B cell (primary cell): Measurements from ENCODE around the gene PHLDB3. TPM values are rescaled to one million over a fixed set of nuclear protein-coding genes. Genes with fewer than 3 reads are reported as not detected.

ENCODE experiments used
- ATAC-seq: fragments of 200-7000 bp; cut with Tn5 transposase; one replicate; pipeline ENCODE4 v1.10.0; 2021; ENCODE audit warnings: low read depth, mild to moderate bottlenecking, moderate number of reproducible peaks, moderate library complexity
- CTCF ChIA-PET: fragments of 350-600 bp; sonication (Branson Sonifier 250); formaldehyde crosslinking; loops from one replicate; lab custom pipeline; 2021; ENCODE audit warnings: antibody characterized with exemption, inconsistent platforms; lab: Charles Lee
- POLR2A ChIA-PET: fragments of 350-600 bp; sonication (Branson Sonifier 250); formaldehyde crosslinking; loops from one replicate; lab custom pipeline; 2021; ENCODE audit warnings: antibody characterized with exemption; lab: Charles Lee
- DNase-seq: peaks from one replicate; pipeline ENCODE4 v3.0.0; 2013
- H2AFZ ChIP-seq: 2 replicates; pipeline ENCODE4 v1.6.1; 2012; ENCODE audit warnings: mild to moderate bottlenecking, low read depth, low read length; ENCODE audit not compliant: insufficient read depth, poor library complexity, severe bottlenecking
- H3K27ac ChIP-seq, 2 donors: 1 replicate in 1 of 2; 2 replicates in 1 of 2; pipeline ENCODE4 v1.5.1; 2012 to 2013; ENCODE audit warnings: low read length in 2 of 2, mild to moderate bottlenecking in 2 of 2, moderate library complexity in 1 of 2
- H3K27me3 ChIP-seq, 4 experiments: fragments of 200-600 bp in 1 of 4; sonication (generic) in 1 of 4; replicated peaks in 1 of 4; 1 replicate in 2 of 4; 2 replicates in 2 of 4; pipeline versions ENCODE4 v1.6.1 to v1.7.0; 2013 to 2016; ENCODE audit warnings: low read length in 3 of 4, mild to moderate bottlenecking in 2 of 4, mixed read lengths in 1 of 4, moderate library complexity in 1 of 4; ENCODE audit not compliant: insufficient read depth in 4 of 4, control insufficient read depth in 3 of 4; ENCODE audit errors: control extremely low read depth in 1 of 4
- H3K36me3 ChIP-seq, 2 experiments: replicated peaks in 1 of 2; 1 replicate in 1 of 2; 2 replicates in 1 of 2; pipeline versions ENCODE4 v1.6.1 to v1.7.1; 2013; ENCODE audit warnings: low read length in 1 of 2; ENCODE audit not compliant: insufficient read depth in 2 of 2, control insufficient read depth in 1 of 2; ENCODE audit errors: control extremely low read depth in 1 of 2, extremely low read depth in 1 of 2
- H3K4me1 ChIP-seq, 2 donors: fragments of 200-600 bp in 1 of 2; sonication (generic) in 1 of 2; 1 replicate in 1 of 2; 2 replicates in 1 of 2; pipeline versions ENCODE4 v1.5.1 to v1.6.1; 2013 to 2017; ENCODE audit warnings: low read length in 2 of 2; ENCODE audit not compliant: control insufficient read depth in 2 of 2, insufficient read depth in 2 of 2
- H3K4me2 ChIP-seq: replicated peaks from 2 replicates; pipeline ENCODE3; 2012; ENCODE audit warnings: mild to moderate bottlenecking, low read depth, low read length; ENCODE audit not compliant: poor library complexity, severe bottlenecking
- H3K4me3 ChIP-seq, 5 experiments: fragments of 200-600 bp in 1 of 5; sonication (generic) in 1 of 5; 1 replicate in 3 of 5; 2 replicates in 2 of 5; pipeline versions ENCODE4 v1.5.1 to v1.7.0; 2011 to 2016; ENCODE audit warnings: low read length in 4 of 5, mild to moderate bottlenecking in 4 of 5, low read depth in 2 of 5, control low read depth in 1 of 5, moderate library complexity in 1 of 5; ENCODE audit not compliant: insufficient read depth in 1 of 5; ENCODE audit errors: control extremely low read depth in 1 of 5, extremely low read depth in 1 of 5
- H3K79me2 ChIP-seq: fragments of 200-600 bp; sonication (generic); one replicate; pipeline ENCODE4 v1.6.0; 2016; ENCODE audit warnings: low read length; ENCODE audit not compliant: control insufficient read depth, insufficient read depth
- H3K9ac ChIP-seq: fragments of 200-600 bp; sonication (generic); 2 replicates; pipeline ENCODE4 v1.6.1; 2017; ENCODE audit warnings: mild to moderate bottlenecking, low read length, moderate library complexity
- H3K9me3 ChIP-seq, 3 donors: one replicate each; pipeline versions ENCODE4 v1.6.1 to v1.7.1; 2013; ENCODE audit warnings: low read length in 2 of 3; ENCODE audit not compliant: control insufficient read depth in 2 of 3, insufficient read depth in 1 of 3; ENCODE audit errors: control extremely low read depth in 1 of 3
- H4K20me1 ChIP-seq: 2 replicates; pipeline ENCODE4 v1.6.0; 2012; ENCODE audit warnings: mild to moderate bottlenecking, low read length; ENCODE audit not compliant: insufficient read depth, control insufficient read depth, poor library complexity, severe bottlenecking
- H3K27ac Mint-ChIP-seq: one replicate; pipeline ENCODE4 v1.8.0; 2021; ENCODE audit warnings: mixed read lengths
- H3K27me3 Mint-ChIP-seq: one replicate; pipeline ENCODE4 v1.8.0; 2021; ENCODE audit warnings: mixed read lengths
- H3K4me1 Mint-ChIP-seq: one replicate; pipeline ENCODE4 v1.8.0; 2021; ENCODE audit warnings: mixed read lengths
- H3K4me3 Mint-ChIP-seq: one replicate; pipeline ENCODE4 v1.8.0; 2021; ENCODE audit warnings: mixed read lengths
- H3K9me3 Mint-ChIP-seq: one replicate; pipeline ENCODE4 v1.8.0; 2022; ENCODE audit warnings: mixed read lengths; ENCODE audit not compliant: insufficient read depth
- EZH2 ChIP-seq: IDR thresholded peaks from 2 replicates; pipeline ENCODE4 v1.6.1; 2012; ENCODE audit warnings: borderline replicate concordance, low read depth, mild to moderate bottlenecking, moderate library complexity, low read length; ENCODE audit not compliant: insufficient read depth, poor library complexity, severe bottlenecking
- WGBS: methylation state at CpG from one replicate; pipeline ENCODE4 v1.1.5; 2013; ENCODE audit warnings: missing lambda C conversion rate; ENCODE audit not compliant: insufficient coverage; 5-methylcytosine and 5-hydroxymethylcytosine counted together
- intact Hi-C: fragments of 100-400 bp; cut with micrococcal nuclease; formaldehyde crosslinking; loops from one replicate; pipeline ENCODE4 v1.10.0; 2022
- polyA plus RNA-seq: library from polyadenylated mRNA; depleted of rRNA; stranded (reverse); fragments of >200 nt; gene quantifications from 2 replicates; pipeline ENCODE4 v1.2.3, GENCODE V29; 2012
- total RNA-seq, 2 donors: library from RNA; stranded (reverse); fragments of 120-200 nt in 1 of 2; gene quantifications; 1 replicate in 1 of 2; 2 replicates in 1 of 2; pipeline versions ENCODE4 v1.2.3 to v1.2.4, GENCODE V29; 2013 to 2022
- TF ChIP-seq, protein P1 (sequence below): fragments of 200-600 bp; IDR thresholded peaks from one replicate; pipeline ENCODE4 v1.8.0; 2022; ENCODE audit warnings: antibody characterized with exemption, mild to moderate bottlenecking

PHLDB3 gene
- total and polyA plus RNA-seq, 2 donors (not counting 1 experiment from before 2014, with no cell fraction given): 10.2 to 30.7 TPM

- H3K36me3 ChIP-seq: peaks cover 1 to 61% of the 10 kb centered on the region in 2 experiments
- no peaks in the 10 kb centered on the region for H3K4me1 ChIP-seq
- no peaks in the 10 kb centered on the region for H3K79me2 ChIP-seq
- no peak overlapping the region for H3K4me3 ChIP-seq
- no peaks in the 10 kb centered on the region for H3K9me3 Mint-ChIP-seq
- no peaks in the 10 kb centered on the region for H3K4me1 Mint-ChIP-seq
- H3K4me3 Mint-ChIP-seq: no peak overlapping the region
- H3K27me3 ChIP-seq: no peaks in the 10 kb centered on the region
- H3K9ac ChIP-seq: no peak overlapping the region
- intact Hi-C loops: no loop called here
- H3K27me3 Mint-ChIP-seq: no peaks in the 10 kb centered on the region
- H3K27ac ChIP-seq: no peak overlapping the region
- DNase-seq (no peak), ATAC-seq (no peak)
- WGBS: 100% methylated on average over 3 of the region's 3 CpGs
- H2AFZ ChIP-seq: no peak overlapping the region
- ChIA-PET CTCF (no interaction called here), POLR2A (interaction anchor here (0.7 kb wide), 1 partner anchor 230 kb away, joined by 4 read pairs; no protein-coding TSS in a partner anchor)
- H3K27ac Mint-ChIP-seq: no peak overlapping the region
- no peaks in the 10 kb centered on the region for H4K20me1 ChIP-seq
- TF ChIP-seq EZH2: no peak
- TF ChIP-seq, protein P1, sequence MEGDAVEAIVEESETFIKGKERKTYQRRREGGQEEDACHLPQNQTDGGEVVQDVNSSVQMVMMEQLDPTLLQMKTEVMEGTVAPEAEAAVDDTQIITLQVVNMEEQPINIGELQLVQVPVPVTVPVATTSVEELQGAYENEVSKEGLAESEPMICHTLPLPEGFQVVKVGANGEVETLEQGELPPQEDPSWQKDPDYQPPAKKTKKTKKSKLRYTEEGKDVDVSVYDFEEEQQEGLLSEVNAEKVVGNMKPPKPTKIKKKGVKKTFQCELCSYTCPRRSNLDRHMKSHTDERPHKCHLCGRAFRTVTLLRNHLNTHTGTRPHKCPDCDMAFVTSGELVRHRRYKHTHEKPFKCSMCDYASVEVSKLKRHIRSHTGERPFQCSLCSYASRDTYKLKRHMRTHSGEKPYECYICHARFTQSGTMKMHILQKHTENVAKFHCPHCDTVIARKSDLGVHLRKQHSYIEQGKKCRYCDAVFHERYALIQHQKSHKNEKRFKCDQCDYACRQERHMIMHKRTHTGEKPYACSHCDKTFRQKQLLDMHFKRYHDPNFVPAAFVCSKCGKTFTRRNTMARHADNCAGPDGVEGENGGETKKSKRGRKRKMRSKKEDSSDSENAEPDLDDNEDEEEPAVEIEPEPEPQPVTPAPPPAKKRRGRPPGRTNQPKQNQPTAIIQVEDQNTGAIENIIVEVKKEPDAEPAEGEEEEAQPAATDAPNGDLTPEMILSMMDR: no peak
- H3K4me2 ChIP-seq: no peak overlapping the region
- H3K9me3 ChIP-seq: no peaks in the 10 kb centered on the region
Observed at GRCh38 chr19:43546581-43546980, 42.0 kb upstream of the PHLDB3 start.

- Histone ChIP-seq H3K27ac (no peak overlapping the region), H3K4me2 (no peak overlapping the region), H4K20me1 (no peaks in the 10 kb centered on the region), H3K9ac (no peak overlapping the region), H3K4me1 (no peaks in the 10 kb centered on the region), H3K36me3 (peaks cover 1 to 56% of the 10 kb centered on the region in 2 experiments), H3K9me3 (no peaks in the 10 kb centered on the region), H3K79me2 (no peaks in the 10 kb centered on the region), H3K27me3 (no peaks in the 10 kb centered on the region), H2AFZ (no peak overlapping the region), H3K4me3 (no peak overlapping the region)
- no peak for ATAC-seq
- no peaks in the 10 kb centered on the region for H3K4me1 Mint-ChIP-seq
- intact Hi-C loops: no loop called here
- TF ChIP-seq, protein P1: no peak
- TF ChIP-seq EZH2: no peak
- no peak for DNase-seq
- no peak overlapping the region for H3K4me3 Mint-ChIP-seq
- no peak overlapping the region for H3K27ac Mint-ChIP-seq
- no peaks in the 10 kb centered on the region for H3K9me3 Mint-ChIP-seq
- ChIA-PET CTCF (no interaction called here), POLR2A (no interaction called here)
- H3K27me3 Mint-ChIP-seq: no peaks in the 10 kb centered on the region
- WGBS: 100% methylated on average over 2 of the region's 2 CpGs
Observed at GRCh38 chr19:43545981-43546380, 41.4 kb upstream of the PHLDB3 start.
